ENCODE measurements around the gene MICU1. TPM values are rescaled to one million over a fixed set of nuclear protein-coding genes. Genes with fewer than 3 reads are reported as not detected.

Gene MICU1
- total and polyA plus RNA-seq, 2 experiments from 2014 or later: 27.5 to 52.3 TPM

DNA sequence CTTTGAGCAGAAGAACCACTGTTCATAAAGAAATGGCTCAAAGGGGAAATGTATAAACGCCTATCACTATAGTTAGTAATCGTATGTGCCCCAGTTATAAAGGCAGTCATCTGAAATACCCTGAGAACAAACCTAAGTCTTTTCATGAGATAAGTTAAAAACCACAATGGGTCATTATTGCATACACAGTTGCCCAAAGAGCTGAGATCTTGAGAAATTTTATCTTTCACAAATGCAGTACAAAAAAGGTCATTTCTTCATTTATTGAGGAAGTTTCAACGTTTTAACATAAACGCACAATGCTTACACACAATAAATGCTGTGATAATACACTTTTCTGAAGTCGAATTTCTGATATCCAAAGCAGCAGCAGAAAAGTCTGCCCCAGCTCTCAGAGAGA is 114.4 kb downstream of the MICU1 start:
- no peaks in the 10 kb centered on the region for H3K9me2 ChIP-seq (ENCODE audit: insufficient read depth)
- Mint-ChIP-seq H3K36me3 (ENCODE audit: low read depth) (no peaks in the 10 kb centered on the region), H3K27me3 (ENCODE audit: insufficient read depth, low read depth, poor library complexity) (peaks cover 2% of the 10 kb centered on the region), H3K9me3 (no peaks in the 10 kb centered on the region), H3K4me3 (no peak overlapping the region), H3K4me1 (no peaks in the 10 kb centered on the region), H3K27ac (no peak overlapping the region)
- ATAC-seq (no peak), DNase-seq (ENCODE audit: low spot score) (no peak)
- no peak overlapping the region for H2AFZ ChIP-seq
- H3K4me3 ChIP-seq: no peak overlapping the region
- H3K36me3 ChIP-seq (ENCODE audit: insufficient read depth): no peaks in the 10 kb centered on the region
- H3F3A ChIP-seq (replicated peaks; ENCODE audit: low read depth): no peaks in the 10 kb centered on the region
- no peak overlapping the region for H3K4me2 ChIP-seq
- no peak overlapping the region for H3K27ac ChIP-seq (ENCODE audit: low read depth)
- H3K4me1 ChIP-seq (ENCODE audit: insufficient read depth): no peaks in the 10 kb centered on the region
- H3K27me3 ChIP-seq (ENCODE audit: insufficient read depth): no peaks in the 10 kb centered on the region
- H3K79me2 ChIP-seq (replicated peaks; ENCODE audit: insufficient read depth): no peaks in the 10 kb centered on the region
- H4K20me1 ChIP-seq (replicated peaks; ENCODE audit: insufficient read depth): no peaks in the 10 kb centered on the region
- no peak for TF ChIP-seq NANOG (IDR thresholded peaks at IDR 0.05; ENCODE audit: borderline replicate concordance)
- TF ChIP-seq EZH2 (IDR thresholded peaks at IDR 0.05; ENCODE audit: low read depth, unreplicated experiment): no peak
- no peak for TF ChIP-seq EZH2phosphoT487 (IDR thresholded peaks at IDR 0.05; ENCODE audit: unreplicated experiment)
- TF ChIP-seq ZNF114 (CRISPR knock-in tag; IDR thresholded peaks at IDR 0.05): no peak
- TF ChIP-seq POLR2AphosphoS5 (IDR thresholded peaks at IDR 0.05; ENCODE audit: low read depth): no peak
- no peak for TF ChIP-seq JUNB (IDR thresholded peaks at IDR 0.05; ENCODE audit: unreplicated experiment)
- TF ChIP-seq, protein P1, sequence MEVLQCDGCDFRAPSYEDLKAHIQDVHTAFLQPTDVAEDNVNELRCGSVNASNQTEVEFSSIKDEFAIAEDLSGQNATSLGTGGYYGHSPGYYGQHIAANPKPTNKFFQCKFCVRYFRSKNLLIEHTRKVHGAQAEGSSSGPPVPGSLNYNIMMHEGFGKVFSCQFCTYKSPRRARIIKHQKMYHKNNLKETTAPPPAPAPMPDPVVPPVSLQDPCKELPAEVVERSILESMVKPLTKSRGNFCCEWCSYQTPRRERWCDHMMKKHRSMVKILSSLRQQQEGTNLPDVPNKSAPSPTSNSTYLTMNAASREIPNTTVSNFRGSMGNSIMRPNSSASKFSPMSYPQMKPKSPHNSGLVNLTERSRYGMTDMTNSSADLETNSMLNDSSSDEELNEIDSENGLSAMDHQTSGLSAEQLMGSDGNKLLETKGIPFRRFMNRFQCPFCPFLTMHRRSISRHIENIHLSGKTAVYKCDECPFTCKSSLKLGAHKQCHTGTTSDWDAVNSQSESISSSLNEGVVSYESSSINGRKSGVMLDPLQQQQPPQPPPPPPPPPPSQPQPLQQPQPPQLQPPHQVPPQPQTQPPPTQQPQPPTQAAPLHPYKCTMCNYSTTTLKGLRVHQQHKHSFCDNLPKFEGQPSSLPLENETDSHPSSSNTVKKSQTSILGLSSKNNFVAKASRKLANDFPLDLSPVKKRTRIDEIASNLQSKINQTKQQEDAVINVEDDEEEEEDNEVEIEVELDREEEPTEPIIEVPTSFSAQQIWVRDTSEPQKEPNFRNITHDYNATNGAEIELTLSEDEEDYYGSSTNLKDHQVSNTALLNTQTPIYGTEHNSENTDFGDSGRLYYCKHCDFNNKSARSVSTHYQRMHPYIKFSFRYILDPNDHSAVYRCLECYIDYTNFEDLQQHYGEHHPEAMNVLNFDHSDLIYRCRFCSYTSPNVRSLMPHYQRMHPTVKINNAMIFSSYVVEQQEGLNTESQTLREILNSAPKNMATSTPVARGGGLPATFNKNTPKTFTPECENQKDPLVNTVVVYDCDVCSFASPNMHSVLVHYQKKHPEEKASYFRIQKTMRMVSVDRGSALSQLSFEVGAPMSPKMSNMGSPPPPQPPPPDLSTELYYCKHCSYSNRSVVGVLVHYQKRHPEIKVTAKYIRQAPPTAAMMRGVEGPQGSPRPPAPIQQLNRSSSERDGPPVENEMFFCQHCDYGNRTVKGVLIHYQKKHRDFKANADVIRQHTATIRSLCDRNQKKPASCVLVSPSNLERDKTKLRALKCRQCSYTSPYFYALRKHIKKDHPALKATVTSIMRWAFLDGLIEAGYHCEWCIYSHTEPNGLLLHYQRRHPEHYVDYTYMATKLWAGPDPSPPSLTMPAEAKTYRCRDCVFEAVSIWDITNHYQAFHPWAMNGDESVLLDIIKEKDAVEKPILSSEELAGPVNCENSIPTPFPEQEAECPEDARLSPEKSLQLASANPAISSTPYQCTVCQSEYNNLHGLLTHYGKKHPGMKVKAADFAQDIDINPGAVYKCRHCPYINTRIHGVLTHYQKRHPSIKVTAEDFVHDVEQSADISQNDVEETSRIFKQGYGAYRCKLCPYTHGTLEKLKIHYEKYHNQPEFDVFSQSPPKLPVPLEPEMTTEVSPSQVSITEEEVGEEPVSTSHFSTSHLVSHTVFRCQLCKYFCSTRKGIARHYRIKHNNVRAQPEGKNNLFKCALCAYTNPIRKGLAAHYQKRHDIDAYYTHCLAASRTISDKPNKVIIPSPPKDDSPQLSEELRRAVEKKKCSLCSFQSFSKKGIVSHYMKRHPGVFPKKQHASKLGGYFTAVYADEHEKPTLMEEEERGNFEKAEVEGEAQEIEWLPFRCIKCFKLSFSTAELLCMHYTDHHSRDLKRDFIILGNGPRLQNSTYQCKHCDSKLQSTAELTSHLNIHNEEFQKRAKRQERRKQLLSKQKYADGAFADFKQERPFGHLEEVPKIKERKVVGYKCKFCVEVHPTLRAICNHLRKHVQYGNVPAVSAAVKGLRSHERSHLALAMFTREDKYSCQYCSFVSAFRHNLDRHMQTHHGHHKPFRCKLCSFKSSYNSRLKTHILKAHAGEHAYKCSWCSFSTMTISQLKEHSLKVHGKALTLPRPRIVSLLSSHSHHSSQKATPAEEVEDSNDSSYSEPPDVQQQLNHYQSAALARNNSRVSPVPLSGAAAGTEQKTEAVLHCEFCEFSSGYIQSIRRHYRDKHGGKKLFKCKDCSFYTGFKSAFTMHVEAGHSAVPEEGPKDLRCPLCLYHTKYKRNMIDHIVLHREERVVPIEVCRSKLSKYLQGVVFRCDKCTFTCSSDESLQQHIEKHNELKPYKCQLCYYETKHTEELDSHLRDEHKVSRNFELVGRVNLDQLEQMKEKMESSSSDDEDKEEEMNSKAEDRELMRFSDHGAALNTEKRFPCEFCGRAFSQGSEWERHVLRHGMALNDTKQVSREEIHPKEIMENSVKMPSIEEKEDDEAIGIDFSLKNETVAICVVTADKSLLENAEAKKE (CRISPR knock-in tag; IDR thresholded peaks at IDR 0.05): no peak
- no peak for TF ChIP-seq ETS1 (IDR thresholded peaks at IDR 0.05)
- no peak for TF ChIP-seq CREB1 (CRISPR knock-in tag; IDR thresholded peaks at IDR 0.05; ENCODE audit: low read depth)
- TF ChIP-seq ZNF331 (CRISPR knock-in tag; IDR thresholded peaks at IDR 0.05; ENCODE audit: low read depth): no peak
- TF ChIP-seq REST (IDR thresholded peaks at IDR 0.05; ENCODE audit: unreplicated experiment): no peak
- TF ChIP-seq, protein P2, sequence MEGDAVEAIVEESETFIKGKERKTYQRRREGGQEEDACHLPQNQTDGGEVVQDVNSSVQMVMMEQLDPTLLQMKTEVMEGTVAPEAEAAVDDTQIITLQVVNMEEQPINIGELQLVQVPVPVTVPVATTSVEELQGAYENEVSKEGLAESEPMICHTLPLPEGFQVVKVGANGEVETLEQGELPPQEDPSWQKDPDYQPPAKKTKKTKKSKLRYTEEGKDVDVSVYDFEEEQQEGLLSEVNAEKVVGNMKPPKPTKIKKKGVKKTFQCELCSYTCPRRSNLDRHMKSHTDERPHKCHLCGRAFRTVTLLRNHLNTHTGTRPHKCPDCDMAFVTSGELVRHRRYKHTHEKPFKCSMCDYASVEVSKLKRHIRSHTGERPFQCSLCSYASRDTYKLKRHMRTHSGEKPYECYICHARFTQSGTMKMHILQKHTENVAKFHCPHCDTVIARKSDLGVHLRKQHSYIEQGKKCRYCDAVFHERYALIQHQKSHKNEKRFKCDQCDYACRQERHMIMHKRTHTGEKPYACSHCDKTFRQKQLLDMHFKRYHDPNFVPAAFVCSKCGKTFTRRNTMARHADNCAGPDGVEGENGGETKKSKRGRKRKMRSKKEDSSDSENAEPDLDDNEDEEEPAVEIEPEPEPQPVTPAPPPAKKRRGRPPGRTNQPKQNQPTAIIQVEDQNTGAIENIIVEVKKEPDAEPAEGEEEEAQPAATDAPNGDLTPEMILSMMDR (conservative IDR thresholded peaks at IDR 0.05; ENCODE audit: low read depth in 2 of 2): no peak
- TF ChIP-seq STAT1 (IDR thresholded peaks at IDR 0.05; ENCODE audit: unreplicated experiment): no peak

Measured in GM23338 (cell line).